ENCODE measurements around the gene SDC4.
A peak's percentile ranks its signal among the peaks of the same experiment; 100 is the strongest.
"Not testable (repeated sequence)": the region's sequence is repeated elsewhere in the genome, so short reads cannot be mapped to it uniquely, and the experiment has no call there.

SDC4 gene

GRCh38 chr20:45358282-45359068 lies 10.3 kb upstream of the SDC4 start:
- no peak for DNase-seq
- TF ChIP-seq GATA1 (IDR thresholded peaks at IDR 0.05; ENCODE audit: low read depth, low read length) (no peak), POLR2A (IDR thresholded peaks at IDR 0.05; ENCODE audit: low read length) (no peak)

GRCh38 chr20:45355209-45356084 lies 7.2 kb upstream of the SDC4 start:
- no peak for TF ChIP-seq POLR2A (IDR thresholded peaks at IDR 0.05; ENCODE audit: low read length)
- TF ChIP-seq GATA1 (IDR thresholded peaks at IDR 0.05; ENCODE audit: low read depth, low read length): no peak
- DNase-seq: peak in 1 of 2 experiments; percentile 35

GRCh38 chr20:45354423-45355208 lies 6.4 kb upstream of the SDC4 start:
- no peak for DNase-seq
- no peak for TF ChIP-seq GATA1 (IDR thresholded peaks at IDR 0.05; ENCODE audit: low read depth, low read length)

- DNase-seq: no peak
Measured at GRCh38 chr20:45353746-45354145, 5.5 kb upstream of the SDC4 start.

GRCh38 chr20:45352729-45353128 lies 4.5 kb upstream of the SDC4 start:
- no peak for TF ChIP-seq GATA1 (IDR thresholded peaks at IDR 0.05; ENCODE audit: low read depth, low read length)
- no peak for TF ChIP-seq POLR2A (IDR thresholded peaks at IDR 0.05; ENCODE audit: low read length)

More at GRCh38 chr20:45353746-45354145, 5.5 kb upstream of the SDC4 start:
- TF ChIP-seq GATA1 (IDR thresholded peaks at IDR 0.05; ENCODE audit: low read depth, low read length): no peak
- no peak for TF ChIP-seq POLR2A (IDR thresholded peaks at IDR 0.05; ENCODE audit: low read length)

GRCh38 chr20:45350795-45351194 lies 2.6 kb upstream of the SDC4 start:
- not testable (repeated sequence) for DNase-seq

More at GRCh38 chr20:45352729-45353128, 4.5 kb upstream of the SDC4 start:
- DNase-seq: no peak

- TF ChIP-seq POLR2A (IDR thresholded peaks at IDR 0.05; ENCODE audit: low read length): no peak
- TF ChIP-seq GATA1 (IDR thresholded peaks at IDR 0.05; ENCODE audit: low read depth, low read length): no peak
- DNase-seq: no peak
Measured at GRCh38 chr20:45350217-45350616, 2.0 kb upstream of the SDC4 start.

GRCh38 chr20:45347297-45347935 lies 808 bp downstream of the SDC4 start:
- TF ChIP-seq POLR2A (IDR thresholded peaks at IDR 0.05; ENCODE audit: low read length) (no peak), GATA1 (IDR thresholded peaks at IDR 0.05; ENCODE audit: low read depth, low read length) (no peak)
- DNase-seq: no peak

- no peak for DNase-seq
- no peak for TF ChIP-seq GATA1 (IDR thresholded peaks at IDR 0.05; ENCODE audit: low read depth, low read length)
- TF ChIP-seq POLR2A (IDR thresholded peaks at IDR 0.05; ENCODE audit: low read length): no peak
Measured at GRCh38 chr20:45346851-45347250, 1.4 kb downstream of the SDC4 start.

GRCh38 chr20:45346291-45346718 lies 1.9 kb downstream of the SDC4 start:
- peak; percentile 18 to 33 for DNase-seq
- TF ChIP-seq GATA1 (IDR thresholded peaks at IDR 0.05; ENCODE audit: low read depth, low read length): no peak
- TF ChIP-seq POLR2A (IDR thresholded peaks at IDR 0.05; ENCODE audit: low read length): no peak

- DNase-seq: peak in 1 of 2 experiments; percentile 14
- no peak for TF ChIP-seq GATA1 (IDR thresholded peaks at IDR 0.05; ENCODE audit: low read depth, low read length)
- TF ChIP-seq POLR2A (IDR thresholded peaks at IDR 0.05; ENCODE audit: low read length): no peak
Measured at GRCh38 chr20:45345104-45345936, 2.9 kb downstream of the SDC4 start.

GRCh38 chr20:45344168-45344860 lies 3.9 kb downstream of the SDC4 start:
- DNase-seq: peak; percentile 36 to 67
- TF ChIP-seq GATA1 (IDR thresholded peaks at IDR 0.05; ENCODE audit: low read depth, low read length) (no peak), POLR2A (IDR thresholded peaks at IDR 0.05; ENCODE audit: low read length) (no peak)

Data from erythroblast (primary cell).